Activated B cell treated with CpG ODN at 0.5 μM for 24 hours (primary cell): Measurements from ENCODE around the gene ORC1. TPM values are rescaled to one million over a fixed set of nuclear protein-coding genes. Genes with fewer than 3 reads are reported as not detected.

ENCODE experiments used
- ATAC-seq: fragments of 200-7000 bp; cut with Tn5 transposase; one replicate; pipeline ENCODE4 v1.10.0; 2021; ENCODE audit warnings: low read depth, mild to moderate bottlenecking, moderate library complexity
- CTCF ChIA-PET: fragments of 350-600 bp; sonication (Branson Sonifier 250); formaldehyde crosslinking; loops from one replicate; lab custom pipeline; 2021; ENCODE audit warnings: antibody characterized with exemption; lab: Charles Lee
- POLR2A ChIA-PET: fragments of 350-600 bp; sonication (Branson Sonifier 250); formaldehyde crosslinking; loops from one replicate; lab custom pipeline; 2021; ENCODE audit warnings: antibody characterized with exemption; lab: Charles Lee
- DNase-seq: peaks from one replicate; pipeline ENCODE4 v3.0.0; 2022
- H3K27ac Mint-ChIP-seq: one replicate; pipeline ENCODE4 v1.8.0; 2020; ENCODE audit warnings: mixed read lengths
- H3K27me3 Mint-ChIP-seq: one replicate; pipeline ENCODE4 v1.8.0; 2021; ENCODE audit warnings: mixed read lengths
- H3K36me3 Mint-ChIP-seq: one replicate; pipeline ENCODE4 v1.8.0; 2021; ENCODE audit warnings: low read depth, mixed read lengths
- H3K4me1 Mint-ChIP-seq: one replicate; pipeline ENCODE4 v1.8.0; 2021; ENCODE audit warnings: mixed read lengths
- H3K4me3 Mint-ChIP-seq: one replicate; pipeline ENCODE4 v1.8.0; 2020; ENCODE audit warnings: mild to moderate bottlenecking, mixed read lengths
- H3K9me3 Mint-ChIP-seq: one replicate; pipeline ENCODE4 v1.8.0; 2020; ENCODE audit warnings: mixed read lengths
- CTCF ChIP-seq: fragments of 200-600 bp; IDR thresholded peaks from one replicate; pipeline ENCODE4 v1.8.0; 2022; ENCODE audit warnings: antibody characterized with exemption, mild to moderate bottlenecking
- intact Hi-C: fragments of 100-400 bp; cut with micrococcal nuclease; formaldehyde crosslinking; loops from one replicate; pipeline ENCODE4 v1.15.1; 2024
- total RNA-seq: library from RNA; stranded (reverse); gene quantifications from 2 replicates; pipeline ENCODE4 v1.2.3, GENCODE V29; 2022

The ORC1 gene
- total RNA-seq, 1 donor from 2014 or later: 3.2 TPM

GRCh38 chr1:52435211-52435610, 31.0 kb upstream of the ORC1 start:
- DNase-seq: no peak
- no peak for TF ChIP-seq CTCF
- no peak overlapping the region for H3K4me3 Mint-ChIP-seq
- H3K4me1 Mint-ChIP-seq: no peaks in the 10 kb centered on the region
- no peaks in the 10 kb centered on the region for H3K27me3 Mint-ChIP-seq
- H3K27ac Mint-ChIP-seq: no peak overlapping the region
- H3K9me3 Mint-ChIP-seq: no peaks in the 10 kb centered on the region
- H3K36me3 Mint-ChIP-seq: peaks cover 81% of the 10 kb centered on the region
- intact Hi-C loops: no loop called here
- POLR2A ChIA-PET: no interaction called here
- CTCF ChIA-PET: no interaction called here
- no peak for ATAC-seq

- Mint-ChIP-seq H3K4me1 (no peaks in the 10 kb centered on the region), H3K9me3 (no peaks in the 10 kb centered on the region), H3K27ac (no peak overlapping the region), H3K4me3 (no peak overlapping the region), H3K36me3 (peaks cover 72% of the 10 kb centered on the region), H3K27me3 (no peaks in the 10 kb centered on the region)
- DNase-seq (no peak), ATAC-seq (no peak)
- ChIA-PET CTCF (no interaction called here), POLR2A (no interaction called here)
- TF ChIP-seq CTCF: no peak
- intact Hi-C loops: no loop called here
Observed at GRCh38 chr1:52432807-52433206, 28.6 kb upstream of the ORC1 start.

GRCh38 chr1:52427152-52427551, 22.9 kb upstream of the ORC1 start:
- ChIA-PET POLR2A (no interaction called here), CTCF (no interaction called here)
- Mint-ChIP-seq H3K9me3 (no peaks in the 10 kb centered on the region), H3K27ac (no peak overlapping the region), H3K27me3 (no peaks in the 10 kb centered on the region), H3K36me3 (peaks cover 66% of the 10 kb centered on the region), H3K4me3 (no peak overlapping the region), H3K4me1 (peaks cover 14% of the 10 kb centered on the region)
- no peak for ATAC-seq
- TF ChIP-seq CTCF: no peak
- no peak for DNase-seq
- intact Hi-C loops: no loop called here

GRCh38 chr1:52426371-52426770, 22.1 kb upstream of the ORC1 start:
- POLR2A ChIA-PET: no interaction called here
- Mint-ChIP-seq H3K27me3 (no peaks in the 10 kb centered on the region), H3K4me1 (peaks cover 14% of the 10 kb centered on the region), H3K9me3 (no peaks in the 10 kb centered on the region), H3K27ac (no peak overlapping the region), H3K36me3 (peaks cover 65% of the 10 kb centered on the region), H3K4me3 (no peak overlapping the region)
- intact Hi-C loops: no loop called here
- no peak for DNase-seq
- TF ChIP-seq CTCF: no peak
- CTCF ChIA-PET: no interaction called here
- no peak for ATAC-seq

- POLR2A ChIA-PET: interaction anchor here (1.0 to 2.1 kb wide), 2 partner anchors 20 to 261 kb away, joined by 3 to 10 read pairs; partner anchors contain the start of genes ORC1 and PRPF38A
- Mint-ChIP-seq H3K9me3 (no peaks in the 10 kb centered on the region), H3K27me3 (no peaks in the 10 kb centered on the region), H3K36me3 (peaks cover 63% of the 10 kb centered on the region), H3K4me3 (no peak overlapping the region), H3K4me1 (peaks cover 14% of the 10 kb centered on the region), H3K27ac (peak overlapping the region; percentile 66)
- no peak for DNase-seq
- intact Hi-C loops: loop anchor here (5.0 kb wide), 2 partner anchors 242 to 262 kb away; no protein-coding TSS in a partner anchor
- CTCF ChIA-PET: no interaction called here
- no peak for ATAC-seq
- TF ChIP-seq CTCF: no peak
Observed at GRCh38 chr1:52424813-52425212, 20.6 kb upstream of the ORC1 start.
